GM19328 (cell line): ENCODE measurements around the gene B3GNT5.
A peak's percentile ranks its signal among the peaks of the same experiment; 100 is the strongest.

Experiments
- ATAC-seq: cut with Tn5 transposase; IDR thresholded peaks from one replicate; pipeline ENCODE4 v1.9.1; 2021; ENCODE audit warnings: mild to moderate bottlenecking, moderate library complexity; ENCODE audit not compliant: unreplicated experiment

B3GNT5 gene

DNA sequence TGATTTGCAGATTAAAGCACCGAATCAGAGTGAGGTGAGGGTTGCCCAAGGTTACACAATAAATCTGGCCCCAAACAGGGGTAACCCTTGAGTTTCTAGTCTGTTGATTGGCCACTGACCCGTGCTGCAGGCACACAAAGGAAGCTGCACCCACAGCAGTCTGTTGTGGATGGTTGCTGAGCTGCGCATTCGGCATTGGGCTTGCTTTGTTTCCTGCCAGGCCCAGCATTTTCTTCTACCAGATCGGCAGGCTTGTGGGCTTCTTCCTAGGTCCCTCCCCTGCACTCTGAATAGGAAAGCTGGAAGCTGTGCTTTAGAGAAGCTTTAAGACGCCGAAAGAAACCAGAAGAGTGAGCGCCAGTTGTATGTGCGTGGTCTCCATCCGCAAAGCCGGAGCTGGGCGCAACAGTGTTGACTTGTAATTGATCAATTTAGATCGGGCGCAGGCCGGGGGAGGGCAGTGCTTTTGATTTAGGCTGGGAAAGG lies 12.1 kb downstream of the B3GNT5 start:
- no peak for ATAC-seq

DNA sequence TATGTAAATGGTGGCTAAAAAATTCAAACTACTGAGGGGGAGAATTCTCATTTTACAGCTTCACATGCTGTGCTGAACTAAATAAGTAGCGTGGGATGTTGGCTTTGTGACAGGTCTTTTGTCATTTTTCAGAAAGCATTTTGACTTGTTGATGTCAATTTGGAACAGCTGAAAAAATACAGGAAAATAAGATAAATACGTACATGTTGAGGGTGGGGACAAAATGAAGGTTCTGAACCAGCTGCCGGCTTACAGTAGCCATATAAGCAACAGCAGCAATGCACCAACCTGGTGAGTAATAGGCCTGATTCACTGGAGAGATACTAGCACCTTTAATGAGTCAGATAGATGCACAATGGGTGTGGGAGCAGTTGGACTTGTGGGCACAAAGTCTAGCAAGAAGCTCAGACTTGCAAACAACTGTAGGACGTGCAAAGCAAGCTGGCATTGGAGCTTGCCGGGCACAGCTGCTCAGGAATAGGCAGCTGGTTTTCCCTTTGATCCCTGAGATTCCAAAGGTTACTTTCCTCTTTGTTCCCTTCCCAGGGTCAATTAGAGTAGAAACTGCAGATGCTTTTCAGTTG lies 12.9 kb downstream of the B3GNT5 start:
- ATAC-seq, result no peak

DNA sequence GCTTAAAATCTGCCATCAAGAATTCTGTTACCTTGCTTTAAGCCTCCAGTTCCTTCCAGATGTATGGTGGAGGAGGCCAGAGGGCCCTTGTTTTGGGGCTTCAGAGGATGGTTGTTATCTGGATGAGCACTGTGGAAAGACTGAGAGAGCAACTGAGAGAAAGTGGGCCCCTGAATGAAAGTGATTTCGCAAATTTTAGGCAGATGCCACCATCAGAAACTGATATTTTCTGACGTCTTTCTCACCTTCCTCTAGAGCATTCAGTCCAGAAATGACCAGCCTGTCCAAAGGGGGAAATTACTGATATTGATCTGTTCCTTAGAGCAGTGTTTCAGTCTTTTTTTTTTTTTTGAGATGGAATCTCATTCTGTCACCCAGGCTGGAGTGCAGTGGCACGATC lies 13.4 kb downstream of the B3GNT5 start:
- ATAC-seq, result no peak

DNA sequence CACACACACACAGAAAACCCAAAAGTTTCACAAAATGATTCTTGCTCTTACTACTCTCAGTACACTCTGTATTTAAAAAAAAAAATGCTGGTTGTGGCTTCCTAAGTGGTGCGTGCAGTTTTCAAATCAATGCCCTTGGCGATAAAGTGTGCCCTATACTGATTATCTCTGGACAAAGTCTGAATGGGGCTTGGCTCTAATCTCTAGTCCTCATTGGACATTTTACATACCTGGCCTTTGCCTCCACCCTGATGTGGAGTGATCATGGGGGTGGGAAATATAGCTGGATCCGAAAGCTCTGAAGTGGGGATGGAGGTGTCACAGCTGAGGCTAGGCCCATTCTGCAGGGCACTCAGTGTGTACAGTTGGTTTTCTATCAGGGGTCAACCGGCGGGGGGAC lies 14.1 kb downstream of the B3GNT5 start:
- no peak for ATAC-seq

DNA sequence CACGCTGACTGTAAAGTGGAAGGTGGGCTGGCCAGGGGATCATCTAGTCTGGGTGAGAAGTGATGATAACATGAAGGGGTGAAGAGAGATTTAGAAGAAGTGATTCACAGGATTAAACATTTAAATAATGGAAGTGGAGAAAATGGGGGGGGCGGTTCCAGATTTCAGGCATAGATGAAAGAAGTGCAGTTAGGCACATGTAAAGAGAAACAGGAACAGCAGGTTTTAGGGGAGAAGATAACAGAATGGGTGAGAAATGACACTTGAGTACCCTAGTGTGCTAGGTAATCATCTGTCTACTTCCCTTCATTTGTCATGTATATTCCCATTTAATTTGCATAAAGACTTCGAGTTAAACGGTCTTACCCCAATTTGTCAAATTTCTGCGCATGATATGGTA lies 15.3 kb downstream of the B3GNT5 start:
- no peak for ATAC-seq

DNA sequence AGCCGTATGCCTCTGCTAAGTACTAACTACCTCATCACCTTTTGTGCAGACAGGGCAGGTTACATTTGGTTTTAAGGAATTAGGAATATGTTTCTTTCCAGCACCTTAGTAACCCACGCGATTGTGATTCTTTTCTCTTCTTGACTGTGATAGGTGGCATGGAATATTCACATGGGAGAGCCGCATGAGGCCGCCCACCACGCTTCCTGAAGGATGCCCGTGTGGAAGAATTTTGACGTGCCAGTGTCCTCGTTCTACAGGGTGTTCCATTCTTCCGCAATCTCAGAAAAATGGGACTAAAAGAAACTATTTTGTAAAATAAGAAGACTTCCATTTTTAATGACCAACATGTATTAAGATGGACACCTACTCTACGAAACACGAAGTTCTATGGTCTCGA lies 16.3 kb downstream of the B3GNT5 start:
- ATAC-seq, result no peak

DNA sequence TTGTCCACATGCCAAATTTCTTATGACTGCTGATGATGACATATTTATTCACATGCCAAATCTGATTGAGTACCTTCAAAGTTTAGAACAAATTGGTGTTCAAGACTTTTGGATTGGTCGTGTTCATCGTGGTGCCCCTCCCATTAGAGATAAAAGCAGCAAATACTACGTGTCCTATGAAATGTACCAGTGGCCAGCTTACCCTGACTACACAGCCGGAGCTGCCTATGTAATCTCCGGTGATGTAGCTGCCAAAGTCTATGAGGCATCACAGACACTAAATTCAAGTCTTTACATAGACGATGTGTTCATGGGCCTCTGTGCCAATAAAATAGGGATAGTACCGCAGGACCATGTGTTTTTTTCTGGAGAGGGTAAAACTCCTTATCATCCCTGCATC lies 17.3 kb downstream of the B3GNT5 start:
- ATAC-seq, result no peak

DNA sequence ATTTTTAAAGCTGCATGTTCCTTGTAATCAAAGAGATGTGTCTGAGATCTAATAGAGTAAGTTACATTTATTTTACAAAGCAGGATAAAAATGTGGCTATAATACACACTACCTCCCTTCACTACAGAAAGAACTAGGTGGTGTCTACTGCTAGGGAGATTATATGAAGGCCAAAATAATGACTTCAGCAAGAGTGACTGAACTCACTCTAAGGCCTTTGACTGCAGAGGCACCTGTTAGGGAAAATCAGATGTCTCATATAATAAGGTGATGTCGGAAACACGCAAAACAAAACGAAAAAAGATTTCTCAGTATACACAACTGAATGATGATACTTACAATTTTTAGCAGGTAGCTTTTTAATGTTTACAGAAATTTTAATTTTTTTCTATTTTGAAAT lies 19.1 kb downstream of the B3GNT5 start:
- no peak for ATAC-seq

DNA sequence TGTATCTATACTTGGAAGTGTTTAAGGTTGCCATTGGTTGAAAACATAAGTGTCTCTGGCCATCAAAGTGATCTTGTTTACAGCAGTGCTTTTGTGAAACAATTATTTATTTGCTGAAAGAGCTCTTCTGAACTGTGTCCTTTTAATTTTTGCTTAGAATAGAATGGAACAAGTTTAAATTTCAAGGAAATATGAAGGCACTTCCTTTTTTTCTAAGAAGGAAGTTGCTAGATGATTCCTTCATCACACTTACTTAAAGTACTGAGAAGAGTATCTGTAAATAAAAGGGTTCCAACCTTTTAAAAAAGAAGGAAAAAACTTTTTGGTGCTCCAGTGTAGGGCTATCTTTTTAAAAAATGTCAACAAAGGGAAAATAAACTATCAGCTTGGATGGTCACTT lies 19.7 kb downstream of the B3GNT5 start:
- no peak for ATAC-seq

DNA sequence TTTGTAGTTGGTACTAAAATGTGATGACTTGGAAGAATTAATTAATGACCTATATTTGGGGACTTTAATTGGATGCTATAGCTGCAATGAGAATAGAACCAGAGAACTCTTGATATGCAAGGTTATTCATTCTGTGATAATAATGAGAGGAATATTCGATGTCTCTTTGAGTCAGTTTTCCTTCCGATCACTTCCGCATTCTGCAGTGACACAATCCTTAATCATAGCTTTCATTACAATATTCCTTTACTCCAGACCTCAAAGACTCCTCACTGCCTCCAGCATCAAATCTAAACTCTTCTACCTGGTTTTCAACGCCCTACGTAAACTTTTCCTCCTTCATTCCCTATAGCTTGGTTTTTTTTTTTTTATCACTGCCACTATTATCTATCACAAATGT lies 21.6 kb downstream of the B3GNT5 start:
- no peak for ATAC-seq

DNA sequence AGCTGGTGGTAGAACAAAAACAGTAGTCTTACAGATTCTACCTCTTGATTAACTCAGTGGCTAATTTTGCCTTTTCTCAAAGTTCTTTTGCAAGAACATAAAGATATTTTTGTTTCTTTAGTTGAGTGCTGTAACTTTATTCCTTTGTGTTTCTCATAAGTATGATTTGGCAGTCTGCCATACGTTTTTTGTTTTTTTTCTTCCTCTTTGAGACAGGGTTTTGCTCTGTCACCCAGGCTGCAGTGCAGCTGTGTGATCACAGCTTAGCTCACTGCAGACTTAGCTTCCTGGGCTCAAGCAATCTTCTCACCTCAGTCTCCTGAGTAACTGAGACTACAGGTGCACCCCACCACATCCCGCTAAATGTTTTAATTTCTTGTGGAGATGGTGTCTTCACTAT lies 22.4 kb downstream of the B3GNT5 start:
- no peak for ATAC-seq

DNA sequence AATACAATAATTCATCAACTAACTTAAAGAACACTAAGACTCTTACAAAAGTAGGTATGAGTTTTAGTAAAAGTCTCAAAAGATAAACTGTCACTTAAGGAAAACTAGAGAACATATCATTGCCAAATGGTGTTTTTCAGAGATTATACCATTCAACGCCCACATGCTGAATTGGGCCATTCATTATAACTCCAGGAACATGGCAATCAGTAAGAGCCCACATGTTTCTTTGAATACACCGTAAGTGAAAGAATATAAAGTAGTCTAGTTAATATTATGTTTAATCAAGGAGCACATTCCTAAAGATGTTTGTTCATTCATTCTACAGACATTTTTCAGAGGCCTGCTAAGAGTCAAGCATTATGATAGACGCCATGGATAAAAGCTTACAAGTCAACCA lies 22.9 kb downstream of the B3GNT5 start:
- ATAC-seq, result no peak

DNA sequence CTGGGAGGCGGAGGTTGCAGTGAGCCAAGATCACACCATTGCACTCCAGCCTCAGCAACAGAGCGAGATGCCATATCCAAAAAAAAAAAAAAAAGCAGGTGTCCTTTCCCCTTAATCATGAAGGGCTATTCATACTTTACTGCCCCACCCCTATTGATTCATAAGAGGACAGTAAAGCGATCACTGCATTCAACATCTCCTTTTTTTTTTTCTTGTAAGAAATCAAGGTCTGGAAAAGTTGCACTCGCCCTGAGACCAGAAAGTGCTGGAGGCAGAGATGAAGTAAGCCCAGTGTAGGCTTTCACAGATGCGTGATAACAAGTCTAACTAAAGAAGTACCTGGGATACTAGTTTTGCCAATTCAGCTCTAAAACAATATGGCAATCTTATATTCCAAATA lies 24.2 kb downstream of the B3GNT5 start:
- no peak for ATAC-seq

DNA sequence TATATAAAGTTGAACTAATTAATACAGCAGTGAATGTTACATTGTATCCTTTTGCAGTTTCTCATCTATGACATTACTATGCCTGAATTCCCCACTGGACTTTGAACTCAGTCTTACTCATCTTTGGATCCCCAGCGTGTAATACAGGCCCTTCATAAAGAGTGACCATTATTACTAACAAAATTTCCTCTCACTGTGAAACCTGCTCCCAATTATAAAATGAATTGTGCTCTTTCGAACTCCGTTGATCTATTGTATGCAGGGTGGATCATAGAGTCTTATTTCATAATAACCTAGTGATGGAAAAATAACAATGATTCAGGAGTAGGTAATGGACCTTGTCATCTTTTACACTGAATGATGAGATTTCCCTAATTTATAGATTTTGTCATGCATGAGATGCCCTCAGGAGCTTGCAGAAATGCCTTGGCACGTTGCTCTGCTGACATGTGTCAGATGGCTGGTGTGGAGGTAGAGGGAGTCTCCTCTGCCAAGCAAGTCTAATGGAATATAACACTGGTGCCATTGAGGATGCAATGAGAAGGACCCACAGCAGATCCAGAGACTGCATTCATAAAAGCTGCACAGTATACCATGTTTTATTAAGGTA lies 25.5 kb downstream of the B3GNT5 start:
- no peak for ATAC-seq

DNA sequence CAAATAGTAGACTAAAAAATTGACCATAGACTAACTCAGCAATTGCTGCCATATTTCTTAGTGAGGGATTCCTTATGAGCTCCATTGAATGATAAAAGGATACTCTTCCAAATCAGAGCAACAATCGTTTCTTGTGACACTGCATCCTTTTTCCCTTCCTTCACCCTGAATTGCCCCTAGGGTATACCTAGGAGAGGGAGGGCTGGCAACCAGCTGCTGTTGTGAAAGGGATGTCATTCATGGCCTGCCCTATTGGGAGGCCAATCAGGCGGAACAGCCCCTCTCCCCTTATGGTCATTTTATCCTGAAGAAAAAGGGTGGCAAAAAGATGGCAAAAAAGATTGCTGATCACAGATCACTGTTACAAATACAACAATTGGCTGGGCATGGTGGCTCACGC lies 26.3 kb downstream of the B3GNT5 start:
- ATAC-seq, result no peak

DNA sequence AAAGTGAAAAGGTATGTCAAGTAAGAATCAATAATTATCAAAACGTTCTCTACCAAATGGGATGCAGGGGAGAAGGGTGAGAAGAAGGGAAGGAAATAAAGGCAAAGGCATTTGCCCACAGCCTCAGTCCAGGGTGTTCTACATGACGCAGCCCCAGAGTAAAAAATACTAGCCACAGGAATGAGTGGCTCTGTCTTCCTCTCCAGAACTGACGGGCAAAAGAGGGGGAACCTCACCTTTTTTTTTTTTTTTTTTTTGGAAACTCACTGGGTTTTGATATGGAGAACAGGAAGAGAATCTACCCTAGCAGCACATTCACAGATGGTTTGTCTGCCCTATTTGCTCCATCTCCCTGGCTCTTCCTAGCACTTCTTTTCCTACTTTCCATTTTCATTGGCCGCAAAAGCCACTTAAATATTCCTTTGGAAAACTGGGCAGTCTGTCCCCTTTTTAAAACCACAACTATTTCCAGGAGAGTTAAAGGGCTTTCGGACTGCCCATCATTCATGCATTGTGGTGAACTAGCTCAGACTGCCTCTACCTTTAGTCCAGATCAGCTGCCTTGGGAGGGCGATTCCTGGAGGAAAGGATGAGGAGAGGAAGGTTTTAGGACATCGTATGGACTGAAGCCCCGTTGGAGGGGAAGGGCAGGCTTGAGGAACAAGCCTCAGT lies 28.2 kb downstream of the B3GNT5 start:
- no peak for ATAC-seq

DNA sequence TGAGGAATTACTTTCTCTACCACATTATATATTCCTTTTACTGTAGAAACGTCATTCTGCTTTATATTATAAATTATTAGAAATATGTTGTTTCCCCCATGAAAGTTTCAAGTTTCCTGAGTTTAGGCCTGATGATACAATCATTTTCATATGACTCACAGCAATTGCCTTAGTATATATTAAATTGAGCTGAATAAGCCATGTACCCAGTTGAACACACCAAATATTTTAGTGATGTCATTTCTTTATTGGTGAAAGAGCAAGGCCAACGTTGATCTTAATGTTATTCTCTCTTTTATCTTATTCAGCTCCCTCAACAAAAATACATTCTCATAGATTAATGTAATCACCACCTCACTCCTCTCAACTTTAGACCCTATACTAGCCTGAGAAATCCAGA lies 30.8 kb downstream of the B3GNT5 start:
- ATAC-seq, result no peak

DNA sequence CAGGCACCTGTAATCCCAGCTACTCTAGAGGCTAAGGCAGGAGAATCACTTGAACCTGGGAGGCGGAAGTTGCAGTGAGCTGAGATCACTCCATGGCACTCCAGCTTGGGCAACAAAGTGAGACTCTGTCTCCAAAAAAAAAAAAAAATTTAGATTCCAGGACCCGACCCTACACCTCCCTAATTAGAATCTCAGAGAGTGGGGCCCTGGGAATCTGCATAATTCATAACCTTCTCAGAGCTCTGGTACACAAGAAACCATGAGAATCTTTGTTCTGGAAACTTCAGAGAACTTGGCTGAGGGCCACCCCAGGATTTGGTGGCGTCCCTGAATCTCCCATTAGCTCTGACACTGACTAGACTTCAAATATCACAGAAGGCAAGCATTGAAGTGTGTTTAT lies 31.5 kb downstream of the B3GNT5 start:
- no peak for ATAC-seq

DNA sequence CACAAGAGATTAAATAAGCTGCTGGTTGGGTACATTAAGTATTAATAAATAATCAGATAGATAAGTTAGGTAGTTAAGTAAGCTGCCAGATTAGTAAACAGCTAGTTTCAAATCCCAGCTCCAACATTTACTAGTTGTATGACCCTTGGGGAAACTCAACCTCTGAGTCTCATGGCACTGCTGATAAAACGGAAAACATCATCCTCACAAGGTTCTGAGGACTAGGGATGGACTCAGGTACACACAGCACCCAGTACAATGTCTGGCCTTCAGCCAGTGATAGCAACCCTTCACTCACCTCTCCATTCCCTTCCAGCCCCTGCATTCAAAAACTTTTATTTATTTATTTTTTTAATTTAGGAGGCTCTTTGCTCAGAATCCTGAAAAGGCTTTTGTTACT lies 32.3 kb downstream of the B3GNT5 start:
- no peak for ATAC-seq

DNA sequence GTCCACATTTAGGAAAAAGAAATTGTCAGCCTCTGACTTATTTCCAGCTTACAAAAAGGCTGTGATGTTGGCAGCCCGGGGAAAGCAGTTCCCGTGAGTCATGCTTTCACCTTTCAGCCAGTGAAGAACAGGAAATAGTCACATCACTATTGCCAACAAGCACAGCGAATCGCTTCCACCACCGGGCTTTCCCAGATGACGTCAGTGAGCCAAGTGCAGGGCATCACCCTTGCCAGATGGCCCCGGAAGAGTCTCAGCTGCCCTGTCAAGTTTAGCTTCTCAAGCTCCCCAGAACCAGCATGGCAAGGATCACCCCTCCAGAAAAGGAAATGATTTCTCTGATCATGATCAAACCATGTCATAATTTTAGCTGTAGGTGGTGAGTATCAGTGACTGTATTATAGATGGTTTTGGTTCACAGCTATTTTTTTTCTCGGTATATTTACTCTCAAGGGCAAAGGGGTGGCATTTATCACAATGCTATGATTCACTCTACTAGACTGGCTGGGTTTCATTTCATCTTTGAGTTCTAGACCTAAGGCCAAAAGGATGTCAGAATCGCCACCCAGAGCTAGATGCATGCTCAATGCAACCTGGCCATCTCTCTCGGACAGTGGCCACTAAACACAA lies 32.9 kb downstream of the B3GNT5 start:
- peak; percentile 81 for ATAC-seq

DNA sequence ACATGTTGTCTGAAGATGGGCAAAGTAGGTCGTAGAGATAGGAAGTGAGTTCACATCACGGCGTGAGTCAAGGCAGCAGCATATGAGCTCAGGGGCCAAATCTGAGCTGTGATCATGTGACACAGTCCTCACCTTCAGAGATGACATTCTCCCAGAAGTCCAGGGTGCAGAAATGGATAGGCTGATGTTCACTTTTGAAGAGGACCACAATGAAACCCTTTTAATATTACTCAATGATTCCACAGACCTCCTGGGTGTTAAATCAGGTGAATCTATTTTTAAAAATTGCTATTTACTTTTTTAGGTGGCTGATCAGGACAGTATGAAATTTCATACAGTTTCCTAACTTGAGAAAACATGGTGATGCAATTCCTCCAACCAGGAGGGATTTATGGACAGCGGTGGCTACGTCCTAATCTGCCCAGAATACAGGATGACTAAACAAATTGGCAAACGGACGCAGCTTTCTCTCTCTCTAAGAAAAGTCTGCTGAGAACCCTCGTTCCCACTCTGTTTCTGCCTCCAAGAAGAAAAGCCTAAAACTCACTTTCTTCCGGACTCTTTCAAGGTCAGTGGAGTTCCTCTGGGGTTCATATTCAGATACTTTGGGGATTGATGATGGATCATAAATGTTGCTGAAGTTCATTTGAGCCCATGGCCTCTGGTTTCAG lies 34.4 kb downstream of the B3GNT5 start:
- no peak for ATAC-seq

DNA sequence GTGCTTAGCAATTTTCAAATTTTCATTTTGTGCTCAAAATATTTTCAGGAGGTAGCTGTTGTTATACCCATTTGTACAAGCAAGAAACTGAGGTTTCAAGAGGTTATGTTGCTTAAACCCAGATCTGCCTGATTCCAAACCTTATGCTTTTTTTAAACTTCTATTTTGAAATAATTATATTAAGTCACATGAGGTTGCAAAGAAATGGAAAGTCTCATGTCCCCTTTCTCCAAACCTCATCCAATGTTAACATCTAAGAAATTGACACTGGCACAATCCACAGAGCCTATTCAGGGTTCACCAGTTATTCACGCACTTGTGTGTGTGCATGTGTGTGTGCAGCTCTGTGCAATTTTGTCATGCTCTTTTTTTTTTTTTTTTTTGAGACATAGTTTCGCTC lies 35.1 kb downstream of the B3GNT5 start:
- no peak for ATAC-seq
